Lung (tissue), 12 donors: ENCODE measurements around the gene LCP2. TPM values are rescaled to one million over a fixed set of nuclear protein-coding genes. Genes with fewer than 3 reads are reported as not detected.

ENCODE experiments used
- ATAC-seq: fragments of 200-7000 bp; cut with Tn5 transposase; one replicate; pipeline ENCODE4 v1.9.1; 2020; ENCODE audit warnings: moderate number of reproducible peaks; ENCODE audit not compliant: insufficient read depth, low FRiP score
- DNase-seq, 3 donors: peaks; one replicate each; pipeline ENCODE4 v3.0.0-alpha.2; 2013 to 2017
- H3K27ac ChIP-seq, 2 donors: one replicate each; pipeline ENCODE4 v1.5.1; 2013; ENCODE audit warnings: mild to moderate bottlenecking in 2 of 2, moderate library complexity in 2 of 2, control low read depth in 1 of 2, inconsistent platforms in 1 of 2, low read depth in 1 of 2, low read length in 1 of 2
- H3K27me3 ChIP-seq, 3 donors: one replicate each; pipeline ENCODE4 v1.5.1; 2013; ENCODE audit warnings: low read length in 2 of 3; ENCODE audit not compliant: control insufficient read depth in 3 of 3, insufficient read depth in 3 of 3
- H3K36me3 ChIP-seq, 4 donors: one replicate each; pipeline ENCODE4 v1.5.1; 2013; ENCODE audit warnings: low read length in 4 of 4, mild to moderate bottlenecking in 1 of 4, moderate library complexity in 1 of 4; ENCODE audit not compliant: control insufficient read depth in 4 of 4, insufficient read depth in 4 of 4
- H3K4me1 ChIP-seq, 5 donors: one replicate each; pipeline ENCODE4 v1.5.1; 2013; ENCODE audit warnings: low read length in 5 of 5, mild to moderate bottlenecking in 2 of 5, moderate library complexity in 1 of 5; ENCODE audit not compliant: control insufficient read depth in 5 of 5, insufficient read depth in 5 of 5
- H3K4me3 ChIP-seq: one replicate; pipeline ENCODE4 v1.5.1; 2013; ENCODE audit warnings: mild to moderate bottlenecking, control low read depth, moderate library complexity
- H3K9ac ChIP-seq, 2 donors: one replicate each; pipeline ENCODE4 v1.5.1; 2013; ENCODE audit warnings: low read length in 2 of 2, control low read depth in 1 of 2; ENCODE audit not compliant: insufficient read depth in 1 of 2
- H3K9me3 ChIP-seq, 4 donors: one replicate each; pipeline ENCODE4 v1.5.1; 2013; ENCODE audit warnings: low read length in 3 of 4, mild to moderate bottlenecking in 1 of 4, moderate library complexity in 1 of 4; ENCODE audit not compliant: control insufficient read depth in 4 of 4, insufficient read depth in 3 of 4
- CTCF ChIP-seq: IDR thresholded peaks from 2 replicates; pipeline ENCODE4 v1.5.1; 2012; ENCODE audit warnings: mild to moderate bottlenecking; ENCODE audit errors: control extremely low read depth, extremely low read depth
- WGBS, 2 donors: extraction: QIAGEN DNeasy Blood & Tissue Kit; methylation state at CpG; one replicate each; pipeline ENCODE4 v1.1.7; 2013; 5-methylcytosine and 5-hydroxymethylcytosine counted together
- polyA plus RNA-seq, 2 donors: library from polyadenylated mRNA; stranded (reverse); fragments of 200-250 nt; gene quantifications; one replicate each; pipeline ENCODE4 v1.2.1, GENCODE V29; 2013
- total RNA-seq, 2 donors: library from RNA; depleted of rRNA in 1 of 2; stranded (reverse); fragments of >200 nt in 1 of 2; gene quantifications; one replicate each; pipeline ENCODE4 v1.2.1, GENCODE V29; 2014 to 2021
- donor health status: control.
- donor health status: control.
- donor health status: Bipolar disorder and iron deficiency.
- donor health status: healthy.
- donor health status: DM: yes; HTN: yes; CAD: no.

LCP2 gene
- total and polyA plus RNA-seq, 4 donors: 15.6 to 127 (median 56.0) TPM

DNA sequence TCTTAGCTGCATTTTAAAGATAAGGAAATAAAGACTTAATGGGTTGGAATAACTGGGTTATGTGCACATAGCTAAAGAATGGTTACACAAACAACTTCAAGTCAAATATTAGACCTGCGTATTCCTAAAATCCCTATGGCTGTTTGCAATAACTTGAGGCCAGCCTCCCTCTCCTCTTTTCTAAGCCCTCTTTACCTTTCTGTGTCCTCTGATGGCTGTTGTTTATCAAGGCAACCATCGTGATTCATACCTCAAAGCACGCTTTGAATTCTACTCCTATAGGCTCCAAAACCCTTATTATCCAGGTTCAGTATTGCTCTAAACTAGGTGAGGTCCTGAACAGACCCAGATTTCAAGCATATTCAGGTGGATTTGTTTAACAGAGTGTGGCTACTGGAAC lies 45.6 kb upstream of the LCP2 start:
- DNase-seq (no peak), ATAC-seq (no peak)
- 84% methylated on average over 3 of the region's 3 CpGs for WGBS, 2 donors
- Histone ChIP-seq H3K36me3 (no peaks in the 10 kb centered on the region), H3K9me3 (peaks cover 0 to 1% (median 0%) of the 10 kb centered on the region in 4 donors), H3K9ac (no peak overlapping the region), H3K4me1 (peaks cover 0 to 4% (median 0%) of the 10 kb centered on the region in 5 donors), H3K27ac (peak overlapping the region in 1 of 2 donors; percentile 3), H3K27me3 (peaks cover 0 to 9% (median 0%) of the 10 kb centered on the region in 3 donors), H3K4me3 (no peak overlapping the region)
- TF ChIP-seq CTCF: no peak

- WGBS, 2 donors: 48 to 53% methylated on average over 8 of the region's 8 CpGs
- Histone ChIP-seq H3K27me3 (peaks cover 0 to 3% (median 0%) of the 10 kb centered on the region in 3 donors), H3K27ac (no peak overlapping the region), H3K4me1 (peaks cover 0 to 4% (median 0%) of the 10 kb centered on the region in 5 donors), H3K4me3 (no peak overlapping the region), H3K9me3 (peaks cover 0 to 1% (median 0%) of the 10 kb centered on the region in 4 donors), H3K9ac (no peak overlapping the region), H3K36me3 (no peaks in the 10 kb centered on the region)
- no peak for ATAC-seq
- no peak for DNase-seq
- no peak for TF ChIP-seq CTCF
These were observed 44.7 kb upstream of the LCP2 start for GRCh38 chr5:170342153-170342725.

DNA sequence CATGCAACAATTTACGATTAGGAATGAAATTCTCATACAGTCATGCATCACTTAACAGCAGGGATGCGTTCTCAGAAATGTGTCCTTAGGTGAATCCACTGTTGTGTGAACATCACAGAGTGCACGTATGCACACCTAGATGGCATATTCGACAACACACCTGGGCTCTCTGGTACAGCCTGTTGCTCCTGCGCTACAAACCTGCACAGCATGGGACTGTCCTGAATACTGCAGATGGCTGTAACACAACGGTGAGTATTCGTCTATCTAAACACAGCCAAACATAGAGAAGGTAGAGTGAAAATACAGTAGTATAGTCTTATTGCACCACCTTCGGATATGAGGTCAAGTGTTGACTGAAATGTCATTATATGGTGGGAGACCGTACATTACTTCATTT lies 44.0 kb upstream of the LCP2 start:
- Histone ChIP-seq H3K4me1 (peaks cover 0 to 4% (median 0%) of the 10 kb centered on the region in 5 donors), H3K4me3 (no peak overlapping the region), H3K36me3 (no peaks in the 10 kb centered on the region), H3K9ac (no peak overlapping the region), H3K27me3 (peaks cover 0 to 2% (median 0%) of the 10 kb centered on the region in 3 donors), H3K27ac (no peak overlapping the region), H3K9me3 (no peaks in the 10 kb centered on the region)
- 93 to 94% methylated on average over 9 of the region's 9 CpGs for WGBS, 2 donors
- no peak for TF ChIP-seq CTCF
- ATAC-seq (no peak), DNase-seq (no peak)

GRCh38 chr5:170339780-170340167 lies 42.2 kb upstream of the LCP2 start:
- no peak overlapping the region for H3K9ac ChIP-seq
- ATAC-seq (no peak), DNase-seq (no peak)
- no peak overlapping the region for H3K4me3 ChIP-seq
- H3K27me3 ChIP-seq: peaks cover 0 to 2% (median 0%) of the 10 kb centered on the region in 3 donors
- peaks cover 0 to 4% (median 0%) of the 10 kb centered on the region in 5 donors for H3K4me1 ChIP-seq
- no peaks in the 10 kb centered on the region for H3K9me3 ChIP-seq
- TF ChIP-seq CTCF: no peak
- no peak overlapping the region for H3K27ac ChIP-seq
- WGBS, 2 donors: 91 to 100% methylated on average over 1 of the region's 1 CpG
- no peaks in the 10 kb centered on the region for H3K36me3 ChIP-seq
